Sigmoid colon (tissue), 4 donors: ENCODE data around the gene KIAA1217.
A peak's percentile ranks its signal among the peaks of the same experiment; 100 is the strongest.

Experiments used
- CTCF ChIP-seq, 4 experiments: fragments of 450-650 bp in 3 of 4; fragments of 200-600 bp in 1 of 4; IDR thresholded peaks; one replicate each; pipeline ENCODE4 v1.5.1; 2016 to 2019; ENCODE audit warnings: antibody characterized with exemption in 4 of 4, mild to moderate bottlenecking in 3 of 4, moderate library complexity in 2 of 4
- POLR2A ChIP-seq, 2 donors: fragments of 450-650 bp; IDR thresholded peaks; one replicate each; pipeline ENCODE4 v1.6.1; 2016; ENCODE audit warnings: antibody characterized with exemption in 2 of 2, mild to moderate bottlenecking in 2 of 2, moderate library complexity in 2 of 2
- POLR2AphosphoS5 ChIP-seq, 4 donors: sonication (generic); formaldehyde crosslinking; IDR thresholded peaks; one replicate each; pipeline ENCODE4 v1.6.1; 2017; ENCODE audit warnings: antibody characterized with exemption in 4 of 4

GRCh38 chr10:24449321-24449740 lies 240.4 kb downstream of the KIAA1217 start:
- no peak for TF ChIP-seq CTCF (IDR thresholded peaks at IDR 0.05)
- TF ChIP-seq POLR2A (IDR thresholded peaks at IDR 0.05) = no peak
- TF ChIP-seq POLR2AphosphoS5 (IDR thresholded peaks at IDR 0.05) = peak in 1 of 4 donors; percentile 21
